ENCODE measurements around the gene MVB12B.

The MVB12B gene

GRCh38 chr9:126293522-126293889 lies 33.1 kb upstream of the MVB12B start:
- Histone ChIP-seq H3K27me3 (ENCODE audit: insufficient read depth, poor library complexity, severe bottlenecking) (no peaks in the 10 kb centered on the region), H3K4me3 (replicated peaks; ENCODE audit: insufficient read depth, low read length) (no peak overlapping the region), H3K27ac (replicated peaks) (no peak overlapping the region)
- TF ChIP-seq REST (IDR thresholded peaks at IDR 0.05; ENCODE audit: insufficient replicate concordance, low read depth): no peak
- TF ChIP-seq GABPA (IDR thresholded peaks at IDR 0.05; ENCODE audit: low read depth): no peak
- no peak for TF ChIP-seq SPI1 (IDR thresholded peaks at IDR 0.05; ENCODE audit: borderline replicate concordance, low read depth)
- no peak for TF ChIP-seq POLR2AphosphoS5 (IDR thresholded peaks at IDR 0.05; ENCODE audit: low read depth)
- TF ChIP-seq CTCF (IDR thresholded peaks at IDR 0.05; ENCODE audit: insufficient read depth, low read length): no peak
- no peak for DNase-seq (ENCODE audit: low read depth in 1 of 2, low spot score in 1 of 2)

GRCh38 chr9:126294331-126295081 lies 32.1 kb upstream of the MVB12B start:
- H3K27ac ChIP-seq (replicated peaks): no peak overlapping the region
- TF ChIP-seq GABPA (IDR thresholded peaks at IDR 0.05; ENCODE audit: low read depth) (no peak), SPI1 (IDR thresholded peaks at IDR 0.05; ENCODE audit: borderline replicate concordance, low read depth) (no peak), CTCF (IDR thresholded peaks at IDR 0.05; ENCODE audit: insufficient read depth, low read length) (no peak), REST (IDR thresholded peaks at IDR 0.05; ENCODE audit: insufficient replicate concordance, low read depth) (no peak), POLR2AphosphoS5 (IDR thresholded peaks at IDR 0.05; ENCODE audit: low read depth) (no peak)
- DNase-seq (ENCODE audit: low read depth in 1 of 2, low spot score in 1 of 2): no peak
- no peak overlapping the region for H3K4me3 ChIP-seq (replicated peaks; ENCODE audit: insufficient read depth, low read length)
- no peaks in the 10 kb centered on the region for H3K27me3 ChIP-seq (ENCODE audit: insufficient read depth, poor library complexity, severe bottlenecking)

GRCh38 chr9:126295082-126295477 lies 31.5 kb upstream of the MVB12B start:
- Histone ChIP-seq H3K27me3 (ENCODE audit: insufficient read depth, poor library complexity, severe bottlenecking) (no peaks in the 10 kb centered on the region), H3K4me3 (replicated peaks; ENCODE audit: insufficient read depth, low read length) (no peak overlapping the region), H3K27ac (replicated peaks) (no peak overlapping the region)
- no peak for DNase-seq (ENCODE audit: low read depth in 1 of 2, low spot score in 1 of 2)
- TF ChIP-seq SPI1 (IDR thresholded peaks at IDR 0.05; ENCODE audit: borderline replicate concordance, low read depth): no peak
- no peak for TF ChIP-seq GABPA (IDR thresholded peaks at IDR 0.05; ENCODE audit: low read depth)
- TF ChIP-seq POLR2AphosphoS5 (IDR thresholded peaks at IDR 0.05; ENCODE audit: low read depth): no peak
- no peak for TF ChIP-seq REST (IDR thresholded peaks at IDR 0.05; ENCODE audit: insufficient replicate concordance, low read depth)
- no peak for TF ChIP-seq CTCF (IDR thresholded peaks at IDR 0.05; ENCODE audit: insufficient read depth, low read length)
